ENCODE results near the gene DHRS11. TPM values are rescaled to one million over a fixed set of nuclear protein-coding genes. Genes with fewer than 3 reads are reported as not detected.

The DHRS11 gene
- total RNA-seq, 1 experiment from 2014 or later, result 38.0 TPM

GRCh38 chr17:36597866-36598777 is 6.4 kb downstream of the DHRS11 start:
- TF ChIP-seq OVOL2 (CRISPR knock-in tag; IDR thresholded peaks at IDR 0.05; ENCODE audit: borderline replicate concordance), result no peak
- CTCF ChIA-PET, result no interaction called here
- H3K36me3 Mint-ChIP-seq, result peaks cover 11% of the 10 kb centered on the region

GRCh38 chr17:36598951-36599401 is 7.3 kb downstream of the DHRS11 start:
- ChIA-PET POLR2A (no interaction called here), CTCF (no interaction called here)
- Mint-ChIP-seq H3K27me3 (ENCODE audit: low read depth) (no peaks in the 10 kb centered on the region), H3K36me3 (peaks cover 11% of the 10 kb centered on the region), H3K9me3 (no peaks in the 10 kb centered on the region), H3K4me3 (no peak overlapping the region), H3K27ac (no peak overlapping the region), H3K4me1 (peaks cover 21% of the 10 kb centered on the region)
- no peak for DNase-seq (ENCODE audit: low spot score)
- no peak for ATAC-seq
- TF ChIP-seq SMAD4 (CRISPR knock-in tag; IDR thresholded peaks at IDR 0.05), result no peak
- TF ChIP-seq AFF4 (CRISPR knock-in tag; IDR thresholded peaks at IDR 0.05; ENCODE audit: borderline replicate concordance), result no peak
- TF ChIP-seq ESRRA (CRISPR knock-in tag; IDR thresholded peaks at IDR 0.05; ENCODE audit: borderline replicate concordance), result no peak
- TF ChIP-seq TCF7 (CRISPR knock-in tag; IDR thresholded peaks at IDR 0.05; ENCODE audit: low read depth), result no peak
- no peak for TF ChIP-seq ZNF671 (CRISPR knock-in tag; IDR thresholded peaks at IDR 0.05)
- TF ChIP-seq JUN (CRISPR knock-in tag; IDR thresholded peaks at IDR 0.05), result no peak
- no peak for TF ChIP-seq JAZF1 (CRISPR knock-in tag; IDR thresholded peaks at IDR 0.05)
- TF ChIP-seq KAT7 (CRISPR knock-in tag; IDR thresholded peaks at IDR 0.05; ENCODE audit: borderline replicate concordance), result no peak
- no peak for TF ChIP-seq FOXJ3 (CRISPR knock-in tag; IDR thresholded peaks at IDR 0.05; ENCODE audit: borderline replicate concordance)
- TF ChIP-seq NR2C2 (CRISPR knock-in tag; IDR thresholded peaks at IDR 0.05), result no peak
- TF ChIP-seq TP53 (CRISPR knock-in tag; IDR thresholded peaks at IDR 0.05), result no peak
- no peak for TF ChIP-seq CDX4 (CRISPR knock-in tag; IDR thresholded peaks at IDR 0.05; ENCODE audit: borderline replicate concordance)
- TF ChIP-seq ZSCAN18 (CRISPR knock-in tag; IDR thresholded peaks at IDR 0.05), result no peak
- no peak for TF ChIP-seq USF2 (CRISPR knock-in tag; IDR thresholded peaks at IDR 0.05)
- no peak for TF ChIP-seq GABPB1 (CRISPR knock-in tag; IDR thresholded peaks at IDR 0.05)

More at GRCh38 chr17:36597866-36598777, 6.4 kb downstream of the DHRS11 start:
- POLR2A ChIA-PET, result no interaction called here
- DNase-seq (ENCODE audit: low spot score) (no peak), ATAC-seq (no peak)
- Mint-ChIP-seq H3K27ac (peak overlapping the region; percentile 57; the same call in 1 of the 2 replicates), H3K27me3 (ENCODE audit: low read depth) (no peaks in the 10 kb centered on the region), H3K4me3 (no peak overlapping the region), H3K9me3 (no peaks in the 10 kb centered on the region), H3K4me1 (peaks cover 25% of the 10 kb centered on the region)

All from WTC11 (cell line).